GM23338 (cell line): ENCODE measurements around the gene MED27. TPM values are rescaled to one million over a fixed set of nuclear protein-coding genes. Genes with fewer than 3 reads are reported as not detected.

Experiments
- ATAC-seq: fragments of 200-7000 bp; cut with Tn5 transposase; 3 replicates; pipeline ENCODE4 v1.9.1; 2020
- DNase-seq: peaks from one replicate; pipeline ENCODE4 v3.0.0-alpha.2; 2015; ENCODE audit warnings: low spot score
- H2AFZ ChIP-seq: fragments of 200-600 bp; sonication (generic); 2 replicates; pipeline ENCODE4 v1.8.0; 2016; ENCODE audit warnings: antibody characterized with exemption, mild to moderate bottlenecking, moderate library complexity
- H3F3A ChIP-seq: fragments of 200-600 bp; sonication (generic); replicated peaks from 2 replicates; pipeline ENCODE4 v1.8.0; 2017; ENCODE audit warnings: antibody characterized with exemption, mixed run types, low read depth
- H3K27ac ChIP-seq: fragments of 200-600 bp; sonication (generic); 2 replicates; pipeline ENCODE4 v1.6.1; 2016; ENCODE audit warnings: low read depth
- H3K27me3 ChIP-seq: fragments of 200-600 bp; sonication (generic); 2 replicates; pipeline ENCODE4 v1.8.0; 2016; ENCODE audit warnings: mild to moderate bottlenecking, mixed run types, moderate library complexity; ENCODE audit not compliant: insufficient read depth
- H3K36me3 ChIP-seq: fragments of 200-600 bp; sonication (generic); 2 replicates; pipeline ENCODE4 v1.8.0; 2016; ENCODE audit warnings: mild to moderate bottlenecking; ENCODE audit not compliant: insufficient read depth
- H3K4me1 ChIP-seq: fragments of 200-600 bp; sonication (generic); 2 replicates; pipeline ENCODE4 v1.8.0; 2016; ENCODE audit warnings: mild to moderate bottlenecking, moderate library complexity; ENCODE audit not compliant: insufficient read depth
- H3K4me2 ChIP-seq: fragments of 200-600 bp; sonication (generic); 2 replicates; pipeline ENCODE4 v1.7.1; 2017; ENCODE audit warnings: mixed run types
- H3K4me3 ChIP-seq: fragments of 200-600 bp; sonication (generic); 2 replicates; pipeline ENCODE4 v1.6.1; 2016; ENCODE audit warnings: mixed run types
- H3K79me2 ChIP-seq: fragments of 200-600 bp; sonication (generic); replicated peaks from 2 replicates; pipeline ENCODE4 v1.8.0; 2017; ENCODE audit warnings: mild to moderate bottlenecking; ENCODE audit not compliant: insufficient read depth
- H3K9me2 ChIP-seq: fragments of 200-600 bp; sonication (generic); 2 replicates; pipeline ENCODE4 v1.8.0; 2017; ENCODE audit not compliant: insufficient read depth
- H4K20me1 ChIP-seq: fragments of 200-600 bp; sonication (generic); replicated peaks from 2 replicates; pipeline ENCODE4 v1.8.0; 2017; ENCODE audit warnings: mild to moderate bottlenecking; ENCODE audit not compliant: insufficient read depth
- H3K27ac Mint-ChIP-seq: 2 replicates; pipeline ENCODE4 v1.8.0; 2020; ENCODE audit warnings: inconsistent platforms, mild to moderate bottlenecking, moderate library complexity, mixed read lengths
- H3K27me3 Mint-ChIP-seq: 3 replicates; pipeline ENCODE4 v1.8.0; 2022; ENCODE audit warnings: low read depth, mild to moderate bottlenecking, moderate library complexity, mixed read lengths, inconsistent platforms; ENCODE audit not compliant: insufficient read depth, poor library complexity
- H3K36me3 Mint-ChIP-seq: 3 replicates; pipeline ENCODE4 v1.8.0; 2021; ENCODE audit warnings: low read depth, mild to moderate bottlenecking, inconsistent platforms, moderate library complexity, mixed read lengths
- H3K4me1 Mint-ChIP-seq: 3 replicates; pipeline ENCODE4 v1.8.0; 2020; ENCODE audit warnings: mild to moderate bottlenecking, inconsistent platforms, mixed read lengths
- H3K4me3 Mint-ChIP-seq: 3 replicates; pipeline ENCODE4 v1.8.0; 2021; ENCODE audit warnings: moderate library complexity, mild to moderate bottlenecking, inconsistent platforms, mixed read lengths
- H3K9me3 Mint-ChIP-seq: 3 replicates; pipeline ENCODE4 v1.8.0; 2020; ENCODE audit warnings: moderate library complexity, mild to moderate bottlenecking, inconsistent platforms, mixed read lengths
- EZH2phosphoT487 ChIP-seq: fragments of 200-600 bp; sonication (generic); IDR thresholded peaks from one replicate; pipeline ENCODE4 v1.8.1; 2018; ENCODE audit warnings: antibody characterized with exemption; ENCODE audit not compliant: unreplicated experiment
- JUNB ChIP-seq: IDR thresholded peaks from one replicate; pipeline ENCODE4 v1.6.1; 2016; ENCODE audit warnings: antibody characterized with exemption; ENCODE audit not compliant: unreplicated experiment
- POLR2AphosphoS5 ChIP-seq: IDR thresholded peaks from 2 replicates; pipeline ENCODE4 v1.6.1; 2016; ENCODE audit warnings: antibody characterized with exemption, low read depth
- STAT1 ChIP-seq: IDR thresholded peaks from one replicate; pipeline ENCODE4 v1.6.1; 2016; ENCODE audit warnings: antibody characterized with exemption; ENCODE audit not compliant: unreplicated experiment
- ZNF114 ChIP-seq: fragments of 250-450 bp; sonication (Bioruptor Pico); IDR thresholded peaks from 2 replicates; pipeline ENCODE4 v1.5.0; 2020; ENCODE audit warnings: mild to moderate bottlenecking, moderate library complexity
- ZNF331 ChIP-seq: fragments of 250-450 bp; sonication (Bioruptor Pico); IDR thresholded peaks from 2 replicates; pipeline ENCODE4 v1.5.0; 2020; ENCODE audit warnings: low read depth, mild to moderate bottlenecking, moderate library complexity
- polyA plus RNA-seq: library from polyadenylated mRNA; unstranded; fragments of >200 nt; fragmentation: Nextera tagmentation; extraction: Ambion mirVana; gene quantifications from 2 replicates; pipeline ENCODE4 v1.2.1, GENCODE V29; 2016
- total RNA-seq: library from RNA; depleted of rRNA; stranded (reverse); fragments of >200 nt; shearing (Covaris generic); gene quantifications from 2 replicates; pipeline ENCODE4 v1.2.3, GENCODE V29; 2014
- TF ChIP-seq, protein P1 (sequence below): IDR thresholded peaks from one replicate; pipeline ENCODE4 v1.6.1; 2018; ENCODE audit warnings: antibody characterized with exemption; ENCODE audit not compliant: unreplicated experiment
- TF ChIP-seq, protein P2 (sequence below), 2 experiments: fragments of 200-600 bp in 1 of 2; sonication (generic) in 1 of 2; conservative IDR thresholded peaks; 2 replicates each; pipeline versions ENCODE4 v1.5.1 to v1.6.1; 2016 to 2017; ENCODE audit warnings: antibody characterized with exemption in 2 of 2, low read depth in 2 of 2, mild to moderate bottlenecking in 2 of 2, moderate library complexity in 1 of 2

Gene MED27
- total and polyA plus RNA-seq, 2 experiments from 2014 or later: 30.6 to 35.0 TPM

DNA sequence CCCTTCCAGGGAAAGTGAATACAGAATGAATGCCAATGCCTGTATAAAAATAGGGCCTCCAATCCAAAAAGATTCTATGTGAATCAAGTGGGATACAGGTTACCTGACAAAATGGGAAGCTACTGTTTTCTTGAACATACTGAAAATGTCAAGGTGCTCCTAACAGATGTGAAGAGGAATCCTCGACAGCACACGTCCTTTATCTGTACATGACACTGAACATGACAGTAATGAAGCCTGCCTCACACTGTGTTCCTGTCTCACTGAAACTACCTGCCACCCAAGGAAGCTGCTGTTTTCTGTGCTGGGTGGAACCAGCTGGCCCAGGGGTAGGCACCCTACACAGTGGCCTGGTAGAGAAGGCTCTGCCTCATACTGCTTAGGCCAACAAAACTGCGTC is 174.5 kb downstream of the MED27 start (continued):
- TF ChIP-seq POLR2AphosphoS5: no peak
- TF ChIP-seq, protein P1, sequence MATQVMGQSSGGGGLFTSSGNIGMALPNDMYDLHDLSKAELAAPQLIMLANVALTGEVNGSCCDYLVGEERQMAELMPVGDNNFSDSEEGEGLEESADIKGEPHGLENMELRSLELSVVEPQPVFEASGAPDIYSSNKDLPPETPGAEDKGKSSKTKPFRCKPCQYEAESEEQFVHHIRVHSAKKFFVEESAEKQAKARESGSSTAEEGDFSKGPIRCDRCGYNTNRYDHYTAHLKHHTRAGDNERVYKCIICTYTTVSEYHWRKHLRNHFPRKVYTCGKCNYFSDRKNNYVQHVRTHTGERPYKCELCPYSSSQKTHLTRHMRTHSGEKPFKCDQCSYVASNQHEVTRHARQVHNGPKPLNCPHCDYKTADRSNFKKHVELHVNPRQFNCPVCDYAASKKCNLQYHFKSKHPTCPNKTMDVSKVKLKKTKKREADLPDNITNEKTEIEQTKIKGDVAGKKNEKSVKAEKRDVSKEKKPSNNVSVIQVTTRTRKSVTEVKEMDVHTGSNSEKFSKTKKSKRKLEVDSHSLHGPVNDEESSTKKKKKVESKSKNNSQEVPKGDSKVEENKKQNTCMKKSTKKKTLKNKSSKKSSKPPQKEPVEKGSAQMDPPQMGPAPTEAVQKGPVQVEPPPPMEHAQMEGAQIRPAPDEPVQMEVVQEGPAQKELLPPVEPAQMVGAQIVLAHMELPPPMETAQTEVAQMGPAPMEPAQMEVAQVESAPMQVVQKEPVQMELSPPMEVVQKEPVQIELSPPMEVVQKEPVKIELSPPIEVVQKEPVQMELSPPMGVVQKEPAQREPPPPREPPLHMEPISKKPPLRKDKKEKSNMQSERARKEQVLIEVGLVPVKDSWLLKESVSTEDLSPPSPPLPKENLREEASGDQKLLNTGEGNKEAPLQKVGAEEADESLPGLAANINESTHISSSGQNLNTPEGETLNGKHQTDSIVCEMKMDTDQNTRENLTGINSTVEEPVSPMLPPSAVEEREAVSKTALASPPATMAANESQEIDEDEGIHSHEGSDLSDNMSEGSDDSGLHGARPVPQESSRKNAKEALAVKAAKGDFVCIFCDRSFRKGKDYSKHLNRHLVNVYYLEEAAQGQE: no peak

DNA sequence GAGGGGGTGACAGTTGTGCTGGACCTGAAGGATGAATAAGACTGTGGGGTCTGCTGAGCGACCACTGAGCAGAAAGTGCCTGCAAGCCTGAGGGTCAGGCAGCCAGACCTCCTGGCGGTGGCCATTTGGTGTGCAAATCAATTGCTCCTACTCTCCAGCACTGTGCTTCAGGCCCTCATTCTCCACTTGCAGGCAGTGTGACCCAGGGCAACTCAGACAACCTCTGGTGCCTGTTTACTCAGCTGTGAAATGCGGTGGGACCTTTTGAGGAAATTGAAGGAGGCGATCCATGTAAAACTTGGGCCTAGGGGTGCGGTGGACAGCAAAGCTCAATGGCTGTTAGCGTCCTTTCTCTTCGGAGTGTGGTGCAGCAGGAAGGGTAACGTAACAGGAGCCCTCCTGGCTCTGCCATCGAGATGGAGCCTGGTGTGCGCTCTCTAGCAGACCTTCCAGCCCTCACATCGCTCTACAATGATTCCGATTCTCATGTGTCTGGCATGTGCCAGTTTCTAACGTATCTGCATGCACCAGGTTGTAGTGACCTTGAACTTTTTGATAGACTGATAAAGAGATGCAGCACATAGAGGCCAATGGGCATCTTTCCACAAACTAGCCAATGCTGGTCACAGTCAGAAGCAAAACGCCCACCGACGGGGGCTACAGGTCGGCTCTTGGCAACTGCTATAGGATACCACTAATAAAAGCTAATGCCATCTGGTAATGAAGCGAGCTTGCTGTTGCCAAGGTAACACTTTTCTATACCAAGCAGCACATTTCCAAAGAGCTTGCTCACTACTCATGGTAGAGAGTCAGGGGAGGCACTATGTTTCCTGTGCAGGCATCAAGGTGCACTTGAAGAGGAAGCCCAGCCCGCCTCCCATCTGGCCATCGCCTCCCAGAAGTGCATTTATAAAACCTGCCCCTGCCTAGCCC is 180.1 kb downstream of the MED27 start:
- Histone ChIP-seq H3K27me3 (no peaks in the 10 kb centered on the region), H3F3A (no peaks in the 10 kb centered on the region), H2AFZ (no peak overlapping the region), H3K4me3 (0 out of 2 replicates have a peak overlapping the region, but pooled peaks have one; percentile 17), H3K36me3 (no peaks in the 10 kb centered on the region), H3K79me2 (no peaks in the 10 kb centered on the region; the same call in 1 of the 2 replicates), H3K27ac (no peak overlapping the region), H3K4me1 (peaks cover 34% of the 10 kb centered on the region), H3K4me2 (peak overlapping the region; percentile 61; the same call in 1 of the 2 replicates), H4K20me1 (no peaks in the 10 kb centered on the region), H3K9me2 (no peaks in the 10 kb centered on the region)
- TF ChIP-seq JUNB: no peak
- TF ChIP-seq STAT1: no peak
- TF ChIP-seq POLR2AphosphoS5: no peak
- TF ChIP-seq ZNF331: no peak
- TF ChIP-seq, protein P2, sequence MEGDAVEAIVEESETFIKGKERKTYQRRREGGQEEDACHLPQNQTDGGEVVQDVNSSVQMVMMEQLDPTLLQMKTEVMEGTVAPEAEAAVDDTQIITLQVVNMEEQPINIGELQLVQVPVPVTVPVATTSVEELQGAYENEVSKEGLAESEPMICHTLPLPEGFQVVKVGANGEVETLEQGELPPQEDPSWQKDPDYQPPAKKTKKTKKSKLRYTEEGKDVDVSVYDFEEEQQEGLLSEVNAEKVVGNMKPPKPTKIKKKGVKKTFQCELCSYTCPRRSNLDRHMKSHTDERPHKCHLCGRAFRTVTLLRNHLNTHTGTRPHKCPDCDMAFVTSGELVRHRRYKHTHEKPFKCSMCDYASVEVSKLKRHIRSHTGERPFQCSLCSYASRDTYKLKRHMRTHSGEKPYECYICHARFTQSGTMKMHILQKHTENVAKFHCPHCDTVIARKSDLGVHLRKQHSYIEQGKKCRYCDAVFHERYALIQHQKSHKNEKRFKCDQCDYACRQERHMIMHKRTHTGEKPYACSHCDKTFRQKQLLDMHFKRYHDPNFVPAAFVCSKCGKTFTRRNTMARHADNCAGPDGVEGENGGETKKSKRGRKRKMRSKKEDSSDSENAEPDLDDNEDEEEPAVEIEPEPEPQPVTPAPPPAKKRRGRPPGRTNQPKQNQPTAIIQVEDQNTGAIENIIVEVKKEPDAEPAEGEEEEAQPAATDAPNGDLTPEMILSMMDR (conservative IDR thresholded peaks at IDR 0.05; ENCODE audit: low read depth in 2 of 2): 0 out of 4 replicates have a peak, but pooled peaks of 1 of the 2 experiments have one; percentile 13
- TF ChIP-seq EZH2phosphoT487: no peak
- TF ChIP-seq, protein P1: no peak
- no peak for TF ChIP-seq ZNF114 (CRISPR knock-in tag)
- peak overlapping the region; percentile 27; the same call in 1 of the 3 replicates for H3K4me3 Mint-ChIP-seq
- H3K36me3 Mint-ChIP-seq: peaks cover 3% of the 10 kb centered on the region; the same call in 1 of the 3 replicates
- peak overlapping the region; percentile 55 for H3K27ac Mint-ChIP-seq
- peaks cover 47% of the 10 kb centered on the region for H3K4me1 Mint-ChIP-seq
- ATAC-seq (peak; percentile 86), DNase-seq (peak; percentile 46)
- peaks cover 5% of the 10 kb centered on the region for H3K27me3 Mint-ChIP-seq
- H3K9me3 Mint-ChIP-seq: no peaks in the 10 kb centered on the region
